Right ventricle myocardium superior (tissue), 1 donor: Measurements from ENCODE around the gene ANO9. TPM values are rescaled to one million over a fixed set of nuclear protein-coding genes. Genes with fewer than 3 reads are reported as not detected.
"Not testable (repeated sequence)": the region's sequence is repeated elsewhere in the genome, so short reads cannot be mapped to it uniquely, and the experiment has no call there.

ENCODE experiments used
- ATAC-seq: fragments of 200-7000 bp; cut with Tn5 transposase; one replicate; pipeline ENCODE4 v1.9.1; 2020; ENCODE audit warnings: mild to moderate bottlenecking; ENCODE audit not compliant: poor library complexity
- DNase-seq: peaks from one replicate; pipeline ENCODE4 v3.0.0-alpha.2; 2020
- intact Hi-C: fragments of 100-400 bp; cut with DNase I; formaldehyde crosslinking; loops from one replicate; pipeline ENCODE4 v1.11.2; 2022
- total RNA-seq: library from RNA; stranded (reverse); fragmentation: NEBNext Ultra II Directional; extraction: Animal tissue kit (Norgen Biotek cat#: 25700); gene quantifications from one replicate; pipeline ENCODE4 v1.2.1, GENCODE V29; 2021
- donor health status: DM: no; HTN: yes; CAD: no; lungs with severe emphysema.

The ANO9 gene
- total RNA-seq, 1 donor from 2014 or later = 0.08 TPM

- no peak for ATAC-seq
- DNase-seq = no peak
- intact Hi-C loops = no loop called here
Observed at GRCh38 chr11:473415-473814, 31.6 kb upstream of the ANO9 start.

GRCh38 chr11:472816-473215 lies 31.0 kb upstream of the ANO9 start:
- no peak for ATAC-seq
- no peak for DNase-seq
- intact Hi-C loops = no loop called here

- intact Hi-C loops = no loop called here
- ATAC-seq (no peak), DNase-seq (no peak)
Observed at GRCh38 chr11:472272-472671, 30.5 kb upstream of the ANO9 start.

- intact Hi-C loops = no loop called here
- DNase-seq (no peak), ATAC-seq (no peak)
Observed at GRCh38 chr11:471468-472145, 29.8 kb upstream of the ANO9 start.

- DNase-seq = no peak
- intact Hi-C loops = no loop called here
- peak; percentile 76 for ATAC-seq
Observed at GRCh38 chr11:469684-470560, 28.1 kb upstream of the ANO9 start.

GRCh38 chr11:469026-469683 lies 27.3 kb upstream of the ANO9 start:
- intact Hi-C loops, DNase-seq, ATAC-seq: not testable (repeated sequence)

- DNase-seq (no peak), ATAC-seq (peak; percentile 69)
- intact Hi-C loops = no loop called here
Observed at GRCh38 chr11:468493-468892, 26.7 kb upstream of the ANO9 start.

- DNase-seq (no peak), ATAC-seq (peak; percentile 33)
- intact Hi-C loops = no loop called here
Observed at GRCh38 chr11:468036-468435, 26.2 kb upstream of the ANO9 start.

GRCh38 chr11:465896-466530 lies 24.2 kb upstream of the ANO9 start:
- intact Hi-C loops = no loop called here
- DNase-seq = no peak
- no peak for ATAC-seq

GRCh38 chr11:464316-464715 lies 22.5 kb upstream of the ANO9 start:
- intact Hi-C loops = no loop called here
- DNase-seq = no peak
- ATAC-seq = no peak

GRCh38 chr11:462107-462890 lies 20.5 kb upstream of the ANO9 start:
- no peak for DNase-seq
- intact Hi-C loops = no loop called here
- ATAC-seq = no peak

GRCh38 chr11:461626-462025 lies 19.8 kb upstream of the ANO9 start:
- intact Hi-C loops = no loop called here
- DNase-seq = no peak
- peak; percentile 11 for ATAC-seq

- DNase-seq (peak; percentile 81), ATAC-seq (peak; percentile 81)
- intact Hi-C loops = no loop called here
Observed at GRCh38 chr11:460331-461199, 18.8 kb upstream of the ANO9 start.

- DNase-seq (peak; percentile 50), ATAC-seq (no peak)
- intact Hi-C loops = no loop called here
Observed at GRCh38 chr11:459511-460220, 17.9 kb upstream of the ANO9 start.

- DNase-seq (no peak), ATAC-seq (no peak)
- intact Hi-C loops = no loop called here
Observed at GRCh38 chr11:457111-457760, 15.4 kb upstream of the ANO9 start.

- DNase-seq = no peak
- ATAC-seq = no peak
- intact Hi-C loops = no loop called here
Observed at GRCh38 chr11:456533-456932, 14.7 kb upstream of the ANO9 start.
